GM10266 (cell line): ENCODE data around the gene KRT6B.
"Not testable (repeated sequence)": the region's sequence is repeated elsewhere in the genome, so short reads cannot be mapped to it uniquely, and the experiment has no call there.

Experiments
- DNase-seq: peaks from one replicate; pipeline ENCODE4 v3.0.0; 2012; ENCODE audit errors: extremely low spot score
- TF ChIP-seq, protein P1 (sequence below): IDR thresholded peaks from 2 replicates; pipeline ENCODE4 v1.5.1; 2012; ENCODE audit warnings: mild to moderate bottlenecking, low read depth; ENCODE audit not compliant: control insufficient read depth, insufficient read depth; ENCODE audit errors: missing control alignments

Gene KRT6B

GRCh38 chr12:52496054-52496453 lies 44.1 kb upstream of the KRT6B start:
- TF ChIP-seq, protein P1, sequence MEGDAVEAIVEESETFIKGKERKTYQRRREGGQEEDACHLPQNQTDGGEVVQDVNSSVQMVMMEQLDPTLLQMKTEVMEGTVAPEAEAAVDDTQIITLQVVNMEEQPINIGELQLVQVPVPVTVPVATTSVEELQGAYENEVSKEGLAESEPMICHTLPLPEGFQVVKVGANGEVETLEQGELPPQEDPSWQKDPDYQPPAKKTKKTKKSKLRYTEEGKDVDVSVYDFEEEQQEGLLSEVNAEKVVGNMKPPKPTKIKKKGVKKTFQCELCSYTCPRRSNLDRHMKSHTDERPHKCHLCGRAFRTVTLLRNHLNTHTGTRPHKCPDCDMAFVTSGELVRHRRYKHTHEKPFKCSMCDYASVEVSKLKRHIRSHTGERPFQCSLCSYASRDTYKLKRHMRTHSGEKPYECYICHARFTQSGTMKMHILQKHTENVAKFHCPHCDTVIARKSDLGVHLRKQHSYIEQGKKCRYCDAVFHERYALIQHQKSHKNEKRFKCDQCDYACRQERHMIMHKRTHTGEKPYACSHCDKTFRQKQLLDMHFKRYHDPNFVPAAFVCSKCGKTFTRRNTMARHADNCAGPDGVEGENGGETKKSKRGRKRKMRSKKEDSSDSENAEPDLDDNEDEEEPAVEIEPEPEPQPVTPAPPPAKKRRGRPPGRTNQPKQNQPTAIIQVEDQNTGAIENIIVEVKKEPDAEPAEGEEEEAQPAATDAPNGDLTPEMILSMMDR, result no peak
- DNase-seq, result no peak

DNA sequence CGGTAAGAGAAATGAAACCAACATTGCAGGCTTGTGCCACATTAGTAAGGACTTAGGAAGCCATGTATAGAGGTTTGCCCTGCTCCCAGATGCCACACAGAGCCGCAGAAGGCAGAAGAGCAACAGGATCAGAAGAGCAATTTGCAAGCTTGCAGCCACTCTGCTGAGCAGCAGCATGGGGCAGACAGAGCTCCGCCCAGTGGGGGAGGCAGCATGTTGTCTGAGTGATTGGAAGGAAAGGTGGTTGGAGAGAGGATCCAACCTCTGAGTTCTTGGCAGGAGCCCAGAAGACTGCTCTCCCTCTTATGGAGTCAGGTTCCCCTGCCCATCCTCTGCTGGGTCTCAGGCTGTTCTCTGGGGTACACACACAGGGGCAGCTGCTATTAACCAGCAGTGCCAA lies 43.4 kb upstream of the KRT6B start:
- TF ChIP-seq, protein P1, result no peak

DNA sequence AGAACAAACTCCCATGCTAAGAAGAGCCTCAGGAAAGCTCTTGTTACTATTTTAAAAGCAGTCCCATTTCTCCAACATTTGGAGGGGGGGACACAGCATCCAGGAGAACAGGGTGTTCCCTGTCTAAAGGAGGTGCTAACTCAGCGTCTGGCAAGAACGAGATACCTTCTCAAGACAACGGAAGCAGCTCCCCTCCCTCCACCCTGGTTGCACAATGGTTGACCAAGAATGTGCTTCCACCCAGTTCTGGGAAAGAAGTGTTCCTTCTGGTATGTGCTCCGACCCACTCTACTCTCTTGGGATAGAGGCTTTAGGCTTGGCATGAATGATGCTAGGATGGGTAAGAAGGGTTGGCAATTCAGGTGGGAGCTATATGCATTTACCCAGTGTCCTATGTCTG lies 42.6 kb upstream of the KRT6B start:
- no peak for DNase-seq
- TF ChIP-seq, protein P1, result no peak

More for the DNA sequence above, 43.4 kb upstream of the KRT6B start:
- DNase-seq, result no peak

GRCh38 chr12:52494100-52494499 lies 42.2 kb upstream of the KRT6B start:
- no peak for DNase-seq
- TF ChIP-seq, protein P1, result no peak

DNA sequence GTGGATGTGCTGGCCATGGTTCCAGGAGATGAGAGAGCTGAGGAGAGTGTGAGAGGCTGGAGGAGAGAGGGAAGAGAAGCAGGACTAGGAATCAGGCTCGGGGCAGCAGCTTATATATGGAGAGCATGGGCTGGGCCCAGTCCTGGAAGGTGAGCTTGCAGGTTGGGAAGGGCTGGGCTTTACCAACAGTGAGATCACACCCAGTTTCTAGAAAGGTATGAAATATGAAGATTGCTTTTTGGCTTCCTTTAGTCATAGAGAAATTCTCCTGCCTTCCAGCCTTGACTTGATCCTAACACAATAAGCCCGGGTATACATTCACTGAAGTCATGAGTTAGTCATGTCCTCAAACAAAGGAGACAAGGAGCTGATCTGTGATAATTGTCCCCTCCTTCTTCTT lies 41.2 kb upstream of the KRT6B start, which contains the start of gene KRT6A:
Gene KRT6A, minus strand, starts transcription at position 86 of the 400 bp plus-strand sequence. Its CDS starts 69 bp downstream, at position 17.
- DNase-seq, result no peak
- TF ChIP-seq, protein P1, result no peak

- not testable (repeated sequence) for DNase-seq
Observed at GRCh38 chr12:52492405-52492804, 40.5 kb upstream of the KRT6B start.

DNA sequence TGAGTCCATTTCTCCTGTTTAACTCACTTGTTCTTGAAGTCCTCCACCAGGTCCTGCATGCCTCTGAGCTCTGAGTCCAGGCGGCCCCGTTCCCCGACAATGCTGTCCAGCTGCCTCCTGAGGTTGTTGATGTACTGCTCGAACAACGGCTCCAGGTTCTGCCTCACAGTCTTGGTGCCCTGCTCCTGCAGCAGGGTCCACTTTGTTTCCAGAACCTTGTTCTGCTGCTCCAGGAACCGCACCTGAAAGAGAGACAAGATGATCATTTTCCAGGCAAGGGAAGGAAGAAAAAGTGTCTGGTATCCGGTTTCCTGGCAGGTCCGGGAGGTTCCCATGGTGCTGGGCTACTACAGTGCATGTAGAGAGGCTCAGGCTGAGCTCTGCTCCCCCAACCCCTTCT lies 39.5 kb upstream of the KRT6B start:
- not testable (repeated sequence) for DNase-seq

DNA sequence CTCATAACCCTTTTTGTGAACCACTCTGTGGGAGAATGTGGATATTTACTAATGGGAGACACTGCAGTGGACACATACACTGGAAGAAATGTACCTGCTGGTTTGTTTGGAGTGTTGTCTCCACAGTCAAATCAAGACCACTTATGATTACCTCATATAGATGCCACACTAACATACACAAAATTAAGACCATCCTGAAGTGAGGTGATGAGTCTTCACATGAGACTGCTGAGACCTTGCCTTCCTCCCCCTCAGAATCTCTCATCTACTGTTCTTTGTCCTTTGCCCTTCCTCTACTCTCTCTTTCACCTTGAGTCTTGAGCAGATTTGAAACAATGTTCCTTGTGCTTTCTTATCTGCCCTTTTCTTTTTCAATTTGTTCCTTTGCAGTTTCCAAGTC lies 36.8 kb upstream of the KRT6B start:
- TF ChIP-seq, protein P1, result no peak
- no peak for DNase-seq

GRCh38 chr12:52487744-52488443 lies 35.9 kb upstream of the KRT6B start:
- DNase-seq, result not testable (repeated sequence)
